Measurements from ENCODE around the gene ZDHHC22.
"Not testable (repeated sequence)": the region's sequence is repeated elsewhere in the genome, so short reads cannot be mapped to it uniquely, and the experiment has no call there.

Gene ZDHHC22

GRCh38 chr14:77141214-77142004 lies at the start of gene ZDHHC22:
TSS of gene ZDHHC22 (minus strand) at chr14:77141791. CDS start at chr14:77139738, 2,053 bp downstream.
- intact Hi-C loops (cut with DNase I): no loop called here
- peak in 40 of 42 donors; percentile 40 to 85 (median 72) for DNase-seq

- intact Hi-C loops (cut with DNase I): no loop called here
- DNase-seq: no peak
Measured at GRCh38 chr14:77190977-77191376, 49.4 kb upstream of the ZDHHC22 start.

GRCh38 chr14:77189479-77189878 lies 47.9 kb upstream of the ZDHHC22 start:
- intact Hi-C loops (cut with DNase I): no loop called here
- DNase-seq: peak in 2 of 42 donors; percentile 1 to 6

GRCh38 chr14:77187649-77188012 lies 46.0 kb upstream of the ZDHHC22 start:
- DNase-seq: peak in 3 of 42 donors; percentile 1 to 25 (median 8)
- intact Hi-C loops (cut with DNase I): no loop called here

GRCh38 chr14:77186911-77187648 lies 45.5 kb upstream of the ZDHHC22 start:
- intact Hi-C loops (cut with DNase I): no loop called here
- peak in 6 of 42 donors; percentile 13 to 66 (median 32) for DNase-seq

GRCh38 chr14:77185093-77185465 lies 43.5 kb upstream of the ZDHHC22 start:
- DNase-seq: no peak

GRCh38 chr14:77184396-77185092 lies 43.0 kb upstream of the ZDHHC22 start:
- intact Hi-C loops (cut with DNase I): no loop called here
- peak in 20 of 42 donors; percentile 14 to 79 (median 50) for DNase-seq

More at GRCh38 chr14:77185093-77185465, 43.5 kb upstream of the ZDHHC22 start:
- intact Hi-C loops (cut with DNase I): no loop called here

- intact Hi-C loops (cut with DNase I): no loop called here
- DNase-seq: peak in 1 of 42 donors; percentile 10
Measured at GRCh38 chr14:77183896-77184295, 42.3 kb upstream of the ZDHHC22 start.

GRCh38 chr14:77181603-77182437 lies 40.2 kb upstream of the ZDHHC22 start, which contains the start of gene TMEM63C:
TSS of gene TMEM63C (plus strand) at chr14:77181798. CDS start at chr14:77218814, 37,016 bp downstream.
- intact Hi-C loops (cut with DNase I): no loop called here
- DNase-seq: peak; percentile 44 to 93 (median 78)

- intact Hi-C loops (cut with DNase I): no loop called here
Measured at GRCh38 chr14:77180726-77181602, 39.4 kb upstream of the ZDHHC22 start.

GRCh38 chr14:77178656-77179055 lies 37.1 kb upstream of the ZDHHC22 start:
- DNase-seq: peak in 1 of 42 donors; percentile 1

More at GRCh38 chr14:77180726-77181602, 39.4 kb upstream of the ZDHHC22 start:
- no peak for DNase-seq

GRCh38 chr14:77177702-77178101 lies 36.1 kb upstream of the ZDHHC22 start:
- no peak for DNase-seq
- intact Hi-C loops (cut with DNase I): no loop called here

More at GRCh38 chr14:77178656-77179055, 37.1 kb upstream of the ZDHHC22 start:
- intact Hi-C loops (cut with DNase I): no loop called here

GRCh38 chr14:77175843-77176242 lies 34.3 kb upstream of the ZDHHC22 start:
- intact Hi-C loops (cut with DNase I): no loop called here
- peak in 1 of 42 donors; percentile 8 for DNase-seq

- intact Hi-C loops (cut with DNase I): not testable (repeated sequence)
- DNase-seq: peak in 1 of 42 donors; percentile 21
Measured at GRCh38 chr14:77173911-77174617, 32.5 kb upstream of the ZDHHC22 start.

- intact Hi-C loops (cut with DNase I): no loop called here
- DNase-seq: no peak
Measured at GRCh38 chr14:77172916-77173315, 31.3 kb upstream of the ZDHHC22 start.

GRCh38 chr14:77170045-77170444 lies 28.5 kb upstream of the ZDHHC22 start:
- intact Hi-C loops (cut with DNase I): no loop called here
- no peak for DNase-seq

- intact Hi-C loops (cut with DNase I): no loop called here
- DNase-seq: no peak
Measured at GRCh38 chr14:77161011-77161410, 19.4 kb upstream of the ZDHHC22 start.

All from head of caudate nucleus (tissue), 42 donors.